ENCODE data around the gene MPDU1.

GRCh38 chr17:7550344-7550743 lies 33.3 kb upstream of the MPDU1 start:
- TF ChIP-seq EZH2 (IDR thresholded peaks at IDR 0.05) (no peak), MAX (IDR thresholded peaks at IDR 0.05) (no peak)

Measured in HCT116 (cell line).